Measurements from ENCODE around the gene DMRT1.

DMRT1 gene

DNA sequence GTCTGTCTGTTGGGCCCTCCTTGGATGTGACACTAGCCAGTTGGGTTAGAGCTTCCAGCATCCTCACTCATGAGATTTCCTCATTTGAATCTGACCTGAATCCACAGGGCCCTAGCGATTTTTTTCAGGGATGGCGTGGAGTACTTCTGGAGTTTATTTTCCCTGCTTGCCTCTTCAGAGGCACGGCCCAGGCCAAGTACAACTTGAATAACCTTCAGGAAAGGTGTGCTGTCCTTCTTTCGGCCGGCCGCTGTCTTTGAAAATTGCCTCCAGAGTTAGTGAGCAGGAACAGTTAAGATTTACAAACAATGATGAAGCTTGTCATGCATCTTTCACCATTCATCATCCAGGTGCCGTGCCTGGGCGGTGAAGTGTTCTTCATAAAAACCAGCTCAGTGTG, 85.5 kb downstream of the DMRT1 start:
- no peak for DNase-seq

DNA sequence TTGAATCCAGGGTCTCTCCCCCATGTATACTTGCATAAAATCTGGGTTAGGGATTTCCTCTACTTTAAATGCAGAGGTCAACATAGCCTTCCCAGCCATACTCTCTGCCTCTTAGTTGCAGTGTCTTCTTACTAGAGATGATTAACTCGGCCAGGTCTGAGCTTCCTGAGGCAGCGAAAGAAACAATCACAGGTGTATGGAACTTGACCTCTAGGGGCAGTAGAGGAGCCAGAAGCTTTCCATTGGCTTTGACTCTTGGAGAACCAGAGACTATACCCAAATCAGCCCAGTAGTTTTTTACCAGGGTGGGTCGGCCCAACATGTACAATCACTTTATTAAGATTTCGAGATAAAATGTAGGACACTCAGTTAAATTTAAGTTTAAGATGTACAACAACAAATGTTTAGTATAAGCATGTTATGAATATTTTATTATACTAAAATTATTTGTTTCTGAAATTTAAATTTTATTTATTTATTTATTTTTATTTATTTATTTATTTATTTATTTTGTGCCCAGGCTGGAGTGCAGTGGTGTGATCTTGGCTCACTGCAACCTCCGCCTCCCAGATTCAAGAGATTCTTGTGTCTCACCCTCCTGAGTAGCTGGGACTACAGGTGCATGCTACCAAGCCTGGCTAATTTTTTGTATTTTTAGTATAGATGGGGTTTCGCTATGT, 87.0 kb downstream of the DMRT1 start:
- DNase-seq = peak in 1 of 2 experiments; percentile 1

DNA sequence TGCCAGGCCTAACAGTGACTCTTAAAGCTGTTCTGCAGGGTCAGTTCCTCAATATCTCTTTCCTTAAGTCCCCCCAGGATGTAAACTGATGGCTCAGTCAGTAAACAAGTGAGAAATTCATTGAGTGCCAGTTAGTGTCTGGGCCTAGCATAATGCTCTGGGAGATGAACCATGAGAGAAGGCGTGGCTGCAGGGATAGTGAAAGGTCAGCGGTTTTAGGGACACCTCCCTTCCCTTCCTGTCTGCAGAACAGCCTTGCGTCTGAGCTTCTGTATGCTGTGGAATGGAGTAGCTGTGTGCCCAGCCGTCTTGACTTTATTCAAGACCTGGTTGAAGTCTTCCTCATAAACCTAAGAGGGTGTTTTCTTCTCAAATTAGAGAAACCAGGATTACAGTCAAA, 88.2 kb downstream of the DMRT1 start:
- no peak for DNase-seq

DNA sequence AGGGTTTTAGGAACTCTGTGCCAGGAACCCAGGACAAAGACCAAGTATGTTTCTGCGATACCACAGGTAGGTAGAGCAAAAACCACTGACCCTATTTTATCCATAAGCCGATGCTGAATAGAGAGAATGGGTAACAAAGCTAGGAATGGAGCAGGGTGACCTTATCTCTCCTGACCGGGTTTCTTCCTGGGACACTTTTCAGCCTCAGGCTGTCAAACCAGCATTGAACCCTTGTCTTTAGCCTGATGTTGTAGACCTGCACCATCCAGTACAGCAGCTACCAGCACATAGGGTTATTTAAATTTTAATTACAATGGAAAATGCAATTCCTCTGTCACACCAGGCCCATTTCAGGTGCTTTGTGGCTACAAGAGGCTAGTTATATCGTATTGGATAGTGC, 91.9 kb downstream of the DMRT1 start:
- no peak for DNase-seq

DNA sequence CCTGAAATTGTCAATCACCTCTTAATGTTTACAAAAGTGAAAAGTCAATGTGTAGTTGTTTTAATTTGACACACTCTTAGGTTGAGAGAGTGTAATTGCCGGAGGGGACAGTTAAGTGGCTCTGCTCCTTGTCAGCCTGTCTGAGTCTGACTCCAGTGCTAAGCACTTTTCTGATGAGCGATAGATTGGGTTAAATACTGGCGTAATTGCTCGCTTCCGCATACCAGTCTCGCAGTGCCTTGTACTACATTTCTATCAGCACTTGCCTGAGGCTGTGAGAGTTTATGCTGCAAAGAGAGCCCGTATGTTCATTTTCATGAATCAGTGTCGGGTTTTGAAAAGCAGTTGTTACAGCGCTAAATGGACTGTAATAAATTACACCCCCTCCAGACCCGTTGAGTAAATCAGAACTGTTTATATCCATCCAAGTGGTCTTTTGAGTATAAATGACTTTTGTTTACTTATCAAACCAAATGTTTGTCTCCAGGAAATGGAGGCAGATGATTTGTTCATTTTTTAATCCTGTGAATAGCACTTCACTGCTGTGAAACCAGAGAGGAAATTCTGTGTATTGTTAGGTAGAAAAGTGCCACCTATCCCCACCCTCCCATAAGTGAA, 94.0 kb downstream of the DMRT1 start:
- DNase-seq = no peak

DNA sequence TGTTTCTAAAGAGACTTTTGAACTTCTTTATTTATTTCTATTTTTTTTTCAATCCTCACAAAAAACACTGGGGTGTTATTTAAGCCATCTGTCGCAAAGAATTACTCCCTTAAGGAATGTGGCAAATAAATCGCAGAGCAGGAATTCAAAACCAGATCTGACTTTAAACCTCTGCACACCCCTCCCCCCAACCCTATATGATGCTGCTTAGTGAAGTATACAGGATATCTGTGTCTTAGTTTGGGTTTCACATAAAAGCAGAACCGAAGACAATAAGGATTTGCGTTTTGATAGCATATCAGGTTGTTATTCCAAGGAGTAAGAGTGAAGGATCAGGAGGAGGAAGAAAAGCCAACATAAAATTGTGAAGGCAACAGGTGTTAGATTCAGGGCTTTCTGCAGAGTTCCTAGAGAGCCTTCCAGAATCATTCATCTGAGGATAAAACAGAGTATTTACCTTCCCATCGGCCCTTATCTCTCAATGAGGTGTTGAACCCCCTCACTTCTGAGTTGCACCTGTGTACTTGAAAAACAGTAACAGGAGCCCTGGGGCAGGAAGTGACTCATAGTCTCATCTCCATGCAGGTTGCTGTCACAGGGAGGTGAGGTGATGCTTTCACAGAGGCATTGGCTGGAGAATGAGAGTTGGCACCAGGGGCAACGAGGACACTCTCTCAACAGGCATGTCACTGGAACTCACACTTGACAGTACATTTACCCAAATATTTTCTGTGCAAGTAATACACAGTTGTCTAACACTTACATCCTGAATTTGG, 101.5 kb downstream of the DMRT1 start:
- no peak for DNase-seq

DNA sequence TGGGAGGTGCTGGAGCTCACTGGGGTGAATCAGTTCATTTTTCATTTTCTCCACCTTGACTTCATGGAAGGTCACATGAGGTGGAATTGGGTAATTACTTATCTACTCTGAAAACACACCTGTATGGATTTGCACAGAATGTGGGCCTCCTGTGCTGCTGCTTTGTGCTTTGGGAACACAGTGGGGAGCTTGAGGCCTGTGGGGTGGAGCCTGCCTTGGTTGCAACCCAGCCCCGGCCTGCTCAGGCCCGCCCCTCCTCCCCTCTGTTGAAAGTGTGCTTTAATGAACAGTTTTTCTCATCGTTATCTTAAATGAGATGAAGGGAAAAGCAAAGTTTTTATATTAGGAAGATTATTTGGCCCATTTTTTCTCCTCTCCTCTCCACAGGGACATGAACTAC, 106.5 kb downstream of the DMRT1 start:
- DNase-seq = no peak

DNA sequence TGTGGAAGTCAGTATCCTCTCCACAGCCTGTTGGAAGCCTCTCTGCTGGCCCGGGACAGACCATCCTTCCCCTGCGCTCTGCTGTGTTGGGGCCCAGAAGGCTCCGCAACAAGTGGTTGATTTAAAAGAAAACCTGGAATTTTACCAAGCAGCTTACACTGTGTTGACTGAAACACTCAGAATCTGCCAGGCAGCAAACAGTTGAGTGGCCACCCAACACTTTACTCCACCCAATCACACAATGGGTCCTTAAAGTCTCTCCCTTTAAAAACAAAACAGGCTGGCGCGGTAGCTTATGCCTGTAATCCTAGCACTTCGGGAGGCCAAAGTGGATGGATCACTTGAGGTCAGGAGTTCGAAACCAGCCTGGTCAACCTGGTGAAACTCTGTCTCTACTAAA, 107.0 kb downstream of the DMRT1 start:
- no peak for DNase-seq

DNA sequence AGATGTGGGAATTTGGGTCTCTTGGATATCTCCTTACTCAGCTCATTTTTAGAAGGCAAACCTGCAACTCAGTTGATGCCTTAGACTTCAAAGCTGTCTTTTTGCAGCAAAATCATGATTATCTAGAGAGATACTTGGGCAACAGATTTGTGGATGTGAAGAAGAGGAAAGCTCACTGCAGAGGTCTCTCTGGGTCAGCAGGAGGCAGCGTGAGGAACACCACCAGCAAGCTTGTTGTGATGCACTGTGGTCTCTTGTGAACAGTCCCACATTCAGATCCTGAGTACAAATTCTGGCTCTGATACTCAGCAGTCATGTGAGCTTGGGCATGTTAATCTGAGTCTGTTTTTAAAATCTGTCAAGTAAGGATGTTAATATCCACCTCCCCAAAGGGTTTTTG, 108.6 kb downstream of the DMRT1 start:
- no peak for DNase-seq

DNA sequence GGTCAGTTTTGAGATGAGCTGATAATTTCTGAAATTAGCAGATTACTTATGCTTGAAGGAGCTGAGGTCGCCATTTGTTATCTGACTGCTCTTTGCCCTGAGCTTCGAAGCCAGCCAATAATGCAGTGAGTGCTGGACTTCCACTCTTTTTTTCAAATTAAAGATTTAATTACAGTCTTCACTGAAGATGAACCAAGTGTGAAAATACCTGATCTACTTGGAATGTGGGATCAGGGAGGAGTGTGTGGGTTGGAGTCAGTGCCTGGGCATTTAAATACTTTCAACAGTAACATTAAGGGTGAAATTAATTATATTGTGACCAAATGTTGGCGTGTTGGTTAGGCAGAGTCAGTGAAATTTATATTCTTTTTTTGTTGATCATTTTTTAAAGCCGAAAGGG, 111.0 kb downstream of the DMRT1 start:
- no peak for DNase-seq

DNA sequence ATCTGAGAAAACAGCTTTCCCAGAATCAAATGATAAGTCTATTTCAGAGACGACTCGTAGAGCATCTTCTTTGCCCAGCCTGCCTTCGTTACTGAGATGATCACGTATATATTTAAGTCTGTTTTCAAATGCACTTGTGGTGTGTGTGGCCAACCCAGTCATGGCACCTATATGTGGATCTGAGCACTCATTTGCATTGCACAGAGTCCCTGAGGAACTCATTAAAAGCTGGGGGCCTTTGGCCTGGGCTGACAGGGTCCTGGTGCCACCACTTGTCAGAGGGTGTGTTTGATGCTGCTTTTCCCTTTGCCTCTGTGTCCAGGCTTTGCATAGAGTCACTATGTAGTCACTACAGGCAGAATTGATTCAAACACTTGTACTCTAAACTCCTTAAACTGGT, 117.6 kb downstream of the DMRT1 start:
- DNase-seq = no peak

DNA sequence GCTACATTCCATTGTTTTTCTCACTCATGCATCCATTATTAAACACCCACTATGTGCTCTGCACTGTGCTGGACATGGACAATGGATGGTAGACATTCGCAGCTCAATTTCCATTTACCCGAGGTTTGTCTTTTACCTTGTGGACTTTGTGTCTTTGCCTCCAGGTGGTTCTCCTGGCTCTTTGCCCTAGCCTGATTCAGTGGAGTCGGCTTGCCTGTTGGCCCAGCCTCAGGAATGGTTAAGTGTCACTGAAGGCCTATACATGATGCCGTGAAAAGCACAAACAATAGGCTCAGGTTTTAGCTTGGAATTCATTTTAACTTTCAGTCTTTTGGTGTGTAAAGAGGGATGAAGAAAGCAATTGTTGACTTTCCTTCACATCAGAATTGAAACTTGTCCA, 118.4 kb downstream of the DMRT1 start:
- DNase-seq = no peak

DNA sequence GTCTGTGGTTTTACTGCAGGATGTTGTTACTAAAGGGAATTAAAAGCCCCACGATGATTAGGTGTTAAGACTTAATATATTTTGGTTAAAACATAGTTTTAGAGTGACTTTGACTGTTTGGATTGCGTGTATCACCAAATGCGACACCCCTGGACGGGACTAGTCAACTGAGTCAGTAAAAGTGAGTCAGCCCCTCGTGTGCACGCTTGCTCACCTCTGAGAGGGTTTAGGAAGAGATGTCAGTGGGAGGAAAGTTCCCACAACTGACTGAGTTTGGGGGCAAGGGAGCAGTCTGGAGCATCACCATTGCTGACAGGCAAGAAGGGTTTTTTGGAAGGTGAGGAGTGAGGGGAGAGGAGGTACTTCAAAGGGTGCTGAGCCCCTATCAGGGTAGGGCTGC, 120.5 kb downstream of the DMRT1 start:
- no peak for DNase-seq

DNA sequence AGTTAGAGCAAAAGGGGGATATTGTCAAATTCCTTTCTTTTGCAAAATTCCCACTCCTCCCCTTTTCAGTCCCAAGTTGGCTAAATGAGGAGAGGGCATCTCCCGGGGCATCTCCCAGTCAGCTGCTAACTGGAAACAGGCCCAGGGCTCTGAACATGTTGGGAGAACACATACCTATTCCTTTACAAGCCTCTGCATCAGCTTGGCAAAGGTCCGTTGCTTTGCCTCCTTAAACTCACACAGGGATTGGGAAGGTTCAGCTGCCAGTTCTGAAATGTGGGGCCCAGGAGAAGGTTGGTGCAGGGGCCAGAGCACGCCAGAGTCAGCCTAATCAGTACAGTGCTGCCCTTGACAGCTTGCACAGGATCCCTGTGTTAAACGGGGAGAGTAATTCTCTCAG, 124.0 kb downstream of the DMRT1 start:
- no peak for DNase-seq

DNA sequence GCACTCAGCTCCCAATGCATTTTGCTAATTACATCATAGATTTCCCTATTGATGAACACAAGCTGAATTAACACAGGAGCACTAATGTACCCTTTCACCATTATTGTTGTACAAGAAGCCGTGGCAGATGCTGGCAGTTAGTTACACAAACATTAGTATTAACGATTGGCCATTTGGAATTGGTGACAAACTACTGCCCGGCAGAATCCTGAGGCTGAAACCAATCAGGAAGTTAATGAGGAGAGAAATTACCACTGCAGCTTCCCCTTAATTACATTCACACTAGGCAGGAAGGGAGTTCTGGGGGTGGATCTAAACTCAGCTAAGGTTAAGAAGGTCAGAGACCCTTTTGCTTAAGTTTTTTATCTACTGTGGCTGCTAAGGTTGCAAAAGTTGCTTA, 125.4 kb downstream of the DMRT1 start:
- DNase-seq = no peak

DNA sequence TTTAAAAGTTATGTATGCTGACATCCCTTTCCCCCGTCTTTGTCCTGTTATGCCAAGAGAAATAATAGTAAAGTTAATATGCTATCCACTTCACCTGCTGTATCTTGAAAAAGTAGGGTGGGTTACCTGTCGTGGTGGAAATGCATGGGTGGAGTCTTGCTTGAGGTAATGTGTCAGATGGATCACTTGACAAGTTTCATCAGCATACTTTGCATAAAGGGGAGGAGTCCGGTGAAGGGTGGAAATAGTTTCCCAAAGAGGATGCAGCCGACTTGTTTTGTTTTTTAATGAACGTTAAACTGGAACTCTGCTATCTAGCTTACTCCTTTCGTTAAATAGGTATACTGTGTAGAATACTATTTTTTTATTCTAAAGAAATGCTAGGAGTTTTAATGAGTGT, 125.9 kb downstream of the DMRT1 start:
- DNase-seq = no peak

DNA sequence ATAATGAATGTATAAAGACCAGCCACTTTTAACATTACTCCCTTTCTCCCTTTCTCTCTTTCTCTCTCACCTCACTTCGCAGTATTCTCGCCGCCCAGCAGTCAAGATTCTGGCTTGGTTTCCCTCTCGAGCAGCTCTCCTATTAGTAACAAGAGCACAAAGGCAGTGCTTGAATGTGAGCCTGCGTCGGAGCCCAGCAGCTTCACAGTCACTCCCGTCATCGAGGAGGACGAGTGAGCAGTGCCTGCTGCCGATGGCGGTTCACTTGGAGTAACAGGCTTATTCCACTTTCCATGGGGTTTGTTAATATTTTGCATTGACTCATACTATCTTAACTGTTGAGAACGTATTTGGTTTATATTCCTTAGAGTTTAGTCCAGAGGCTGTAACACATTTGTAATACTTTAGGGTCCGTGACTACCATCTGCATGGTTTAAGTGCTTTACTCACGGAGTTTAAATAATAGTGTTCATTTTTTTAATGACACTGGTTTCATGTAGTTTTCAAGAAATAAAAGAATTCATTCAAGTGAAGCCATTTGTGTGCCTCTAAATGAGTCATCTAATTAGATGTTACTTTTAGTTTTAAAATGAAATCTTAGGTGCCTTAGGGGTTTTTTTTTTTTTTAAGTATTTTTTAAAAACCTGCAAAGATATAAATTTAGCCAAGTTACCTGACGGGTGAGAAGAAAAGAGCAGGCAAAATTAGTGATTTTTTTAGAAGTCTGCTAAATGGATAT, 126.6 kb downstream of the DMRT1 start:
- DNase-seq = no peak

DNA sequence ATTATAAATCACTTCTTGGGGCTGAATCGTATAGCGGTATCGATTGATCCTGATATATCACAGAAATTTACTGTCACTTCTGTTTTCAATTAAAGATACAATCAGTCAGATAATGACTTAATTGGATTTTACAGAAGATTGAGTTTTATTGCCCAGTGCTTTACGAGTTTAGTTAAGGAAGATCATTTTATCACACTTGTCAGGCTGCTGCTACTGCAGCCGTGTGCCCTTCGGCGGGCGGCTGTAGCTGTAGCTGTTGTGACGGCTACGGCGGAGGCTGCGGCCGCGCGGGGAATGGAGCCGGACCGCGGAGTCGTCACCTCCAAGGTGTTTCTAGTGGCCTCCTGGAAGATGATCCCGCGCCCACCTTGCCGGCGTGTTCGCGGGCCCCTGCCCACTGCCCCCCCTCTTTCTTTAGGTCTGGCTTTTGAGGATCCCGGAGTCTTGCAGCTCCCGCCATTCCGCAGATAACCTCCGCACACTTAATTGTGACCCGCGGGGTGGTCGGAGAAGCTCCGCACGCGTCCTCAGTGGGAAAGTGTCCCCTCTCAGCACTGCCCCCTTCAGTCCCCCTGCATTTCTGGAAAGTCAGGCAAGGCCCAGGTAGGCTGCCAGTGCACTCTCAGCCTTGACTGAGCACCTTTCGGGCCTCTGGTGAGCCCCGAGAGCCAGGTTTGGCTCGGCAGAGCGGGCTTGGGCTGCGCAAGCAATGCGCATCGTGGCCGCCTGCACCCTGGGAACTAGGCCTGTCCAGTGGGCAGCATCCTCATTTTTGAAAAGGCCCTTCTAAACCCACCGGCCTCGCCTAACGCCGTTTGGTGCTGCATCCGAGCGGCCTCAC, 128.0 kb downstream of the DMRT1 start:
- DNase-seq = no peak

DNA sequence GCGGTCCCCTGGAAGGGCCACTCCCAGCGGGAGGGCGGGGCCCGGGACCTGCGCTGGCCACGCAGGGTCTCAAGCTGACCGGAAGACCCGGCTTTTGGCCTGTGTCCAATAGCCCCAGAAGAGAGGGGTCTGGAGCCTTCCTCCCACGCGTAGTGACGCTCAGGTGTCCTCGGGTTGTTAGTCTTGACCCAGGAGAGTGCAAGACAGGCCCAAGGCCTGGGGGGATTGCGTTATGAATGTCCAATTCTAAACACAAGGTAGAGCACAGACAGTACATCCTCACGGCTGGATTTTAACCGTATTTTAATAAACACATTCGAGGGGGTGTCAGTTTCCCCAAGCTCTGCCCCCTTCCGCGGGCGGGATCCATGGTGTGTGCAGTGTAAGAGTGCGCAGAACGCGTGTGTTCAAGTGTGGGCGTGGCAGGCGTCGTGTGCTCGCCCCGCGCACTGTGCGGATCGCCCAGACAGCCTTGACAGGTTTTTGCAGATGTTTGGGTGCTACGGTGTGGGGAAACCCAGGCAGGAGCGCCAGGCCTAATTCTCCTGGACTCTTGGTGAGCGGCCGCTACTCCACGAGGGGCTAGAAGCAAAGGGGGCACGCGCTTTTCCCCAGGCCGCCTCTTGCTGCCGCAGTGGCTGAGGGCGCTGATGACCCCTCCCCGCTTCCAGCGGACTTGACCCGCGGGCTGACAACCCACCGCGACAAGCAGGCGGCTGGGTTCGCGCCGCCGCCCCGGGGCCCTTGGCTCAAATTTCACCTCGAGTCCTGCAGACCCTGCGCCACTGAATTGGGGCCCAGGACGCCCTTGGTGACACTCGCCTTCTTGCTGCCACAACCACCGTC, 128.9 kb downstream of the DMRT1 start:
- no peak for DNase-seq

DNA sequence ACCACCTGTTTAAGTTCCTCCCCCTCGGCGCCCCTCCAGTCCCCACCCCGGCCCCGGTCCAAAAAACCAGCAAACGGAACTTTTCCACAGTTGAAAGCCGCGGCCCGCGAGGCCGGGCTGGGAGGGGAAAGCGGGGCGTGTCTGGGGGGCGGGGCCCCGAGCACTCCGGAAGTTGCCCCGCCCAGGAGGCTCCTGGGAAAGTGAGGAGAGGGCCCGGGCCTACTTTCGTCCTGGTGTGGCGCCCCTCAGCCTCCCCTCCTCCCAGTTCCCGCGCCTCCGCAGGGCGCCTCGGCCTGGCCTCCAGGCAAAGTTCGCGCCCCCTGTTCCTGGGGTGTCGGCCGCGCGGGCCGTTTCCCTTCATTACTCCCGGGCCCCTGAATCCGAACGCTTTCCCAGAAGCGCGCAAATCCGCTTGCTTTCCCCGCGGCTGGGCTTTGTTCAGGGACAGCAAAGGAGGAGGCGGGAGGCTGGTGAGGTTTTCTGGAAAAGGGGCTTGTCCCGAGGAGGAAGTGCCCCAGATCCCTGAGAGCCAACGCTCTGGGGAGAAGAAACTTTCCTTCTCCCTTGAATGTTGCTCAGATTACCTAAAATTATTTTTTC, 130.5 kb downstream of the DMRT1 start:
- DNase-seq = no peak
